Spinal cord (tissue), 10 donors: Measurements from ENCODE around the gene PDYN. TPM values are rescaled to one million over a fixed set of nuclear protein-coding genes. Genes with fewer than 3 reads are reported as not detected.

Source experiments
- DNase-seq, 6 donors: peaks; one replicate each; pipeline versions ENCODE4 v3.0.0 to v3.0.0-alpha.2; 2013 to 2015; ENCODE audit warnings: low spot score in 6 of 6, low read depth in 4 of 6
- H3K27ac ChIP-seq: one replicate; pipeline ENCODE4 v1.5.1; 2013; ENCODE audit warnings: low read depth, low read length, control low read depth
- H3K27me3 ChIP-seq: one replicate; pipeline ENCODE4 v1.6.1; 2013; ENCODE audit warnings: low read length; ENCODE audit not compliant: control insufficient read depth, insufficient read depth
- H3K36me3 ChIP-seq: one replicate; pipeline ENCODE4 v1.6.1; 2013; ENCODE audit warnings: low read length; ENCODE audit not compliant: control insufficient read depth, insufficient read depth
- H3K4me1 ChIP-seq: one replicate; pipeline ENCODE4 v1.6.1; 2013; ENCODE audit warnings: low read length; ENCODE audit not compliant: control insufficient read depth, insufficient read depth
- H3K4me3 ChIP-seq: one replicate; pipeline ENCODE4 v1.5.1; 2013; ENCODE audit warnings: low read depth, low read length, control low read depth
- H3K9me3 ChIP-seq: one replicate; pipeline ENCODE4 v1.6.1; 2013; ENCODE audit warnings: low read length; ENCODE audit not compliant: control insufficient read depth, insufficient read depth
- WGBS: methylation state at CpG from one replicate; pipeline ENCODE4 v1.1.5; 2013; ENCODE audit warnings: missing lambda C conversion rate; ENCODE audit not compliant: insufficient coverage; 5-methylcytosine and 5-hydroxymethylcytosine counted together
- polyA plus RNA-seq, 2 donors: library from polyadenylated mRNA; unstranded; fragments of 120-200 nt; gene quantifications; one replicate each; pipeline ENCODE4 v1.2.1, GENCODE V29; 2013; ENCODE audit not compliant: insufficient read length in 2 of 2
- total RNA-seq, 2 donors: library from RNA; depleted of rRNA in 1 of 2; stranded (reverse); fragments of 120-200 nt in 1 of 2; fragments of >200 nt in 1 of 2; gene quantifications; one replicate each; pipeline versions ENCODE4 v1.2.3 to v1.2.4, GENCODE V29; 2013 to 2014
- donor health status: healthy.

The PDYN gene
- total and polyA plus RNA-seq, 4 donors: 1.2 to 11.0 (median 7.7) TPM

GRCh38 chr20:1997483-1998192 is 3.8 kb upstream of the PDYN start:
- Histone ChIP-seq H3K4me3 (no peak overlapping the region), H3K27me3 (peaks cover 21% of the 10 kb centered on the region), H3K9me3 (no peaks in the 10 kb centered on the region), H3K4me1 (peaks cover 8% of the 10 kb centered on the region), H3K27ac (no peak overlapping the region), H3K36me3 (no peaks in the 10 kb centered on the region)
- WGBS: 86% methylated on average over 13 of the region's 15 CpGs
- DNase-seq: no peak

- peaks cover 21% of the 10 kb centered on the region for H3K27me3 ChIP-seq
- no peak overlapping the region for H3K27ac ChIP-seq
- DNase-seq: no peak
- no peak overlapping the region for H3K4me3 ChIP-seq
- 88% methylated on average over 5 of the region's 10 CpGs for WGBS
- peaks cover 12% of the 10 kb centered on the region for H3K4me1 ChIP-seq
- no peaks in the 10 kb centered on the region for H3K9me3 ChIP-seq
- H3K36me3 ChIP-seq: no peaks in the 10 kb centered on the region
Measured at GRCh38 chr20:1995531-1996310, 1.9 kb upstream of the PDYN start.

- peak in 2 of 6 donors; percentile 48 to 86 for DNase-seq
- H3K27ac ChIP-seq: no peak overlapping the region
- 80% methylated on average over 14 of the region's 14 CpGs for WGBS
- no peaks in the 10 kb centered on the region for H3K36me3 ChIP-seq
- H3K27me3 ChIP-seq: peaks cover 21% of the 10 kb centered on the region
- no peaks in the 10 kb centered on the region for H3K9me3 ChIP-seq
- H3K4me3 ChIP-seq: no peak overlapping the region
- peaks cover 12% of the 10 kb centered on the region for H3K4me1 ChIP-seq
Measured at GRCh38 chr20:1994627-1995026, 769 bp upstream of the PDYN start.

GRCh38 chr20:1992359-1993110 is 1.3 kb downstream of the PDYN start:
- peaks cover 12% of the 10 kb centered on the region for H3K4me1 ChIP-seq
- 52% methylated on average over 4 of the region's 8 CpGs for WGBS
- no peaks in the 10 kb centered on the region for H3K9me3 ChIP-seq
- H3K4me3 ChIP-seq: no peak overlapping the region
- DNase-seq: peak in 1 of 6 donors; percentile 68
- H3K27me3 ChIP-seq: peaks cover 19% of the 10 kb centered on the region
- no peak overlapping the region for H3K27ac ChIP-seq
- no peaks in the 10 kb centered on the region for H3K36me3 ChIP-seq

- Histone ChIP-seq H3K4me3 (no peak overlapping the region), H3K9me3 (no peaks in the 10 kb centered on the region), H3K27ac (no peak overlapping the region), H3K36me3 (no peaks in the 10 kb centered on the region), H3K4me1 (peaks cover 4% of the 10 kb centered on the region), H3K27me3 (peaks cover 3% of the 10 kb centered on the region)
- 86% methylated on average over 2 of the region's 3 CpGs for WGBS
- no peak for DNase-seq
Measured at GRCh38 chr20:1987826-1988225, 6.0 kb downstream of the PDYN start.

GRCh38 chr20:1983301-1983700 is 10.6 kb downstream of the PDYN start:
- 52% methylated on average over 3 of the region's 4 CpGs for WGBS
- Histone ChIP-seq H3K4me3 (no peak overlapping the region), H3K27me3 (peaks cover 4% of the 10 kb centered on the region), H3K9me3 (no peaks in the 10 kb centered on the region), H3K4me1 (no peaks in the 10 kb centered on the region), H3K27ac (no peak overlapping the region), H3K36me3 (no peaks in the 10 kb centered on the region)
- DNase-seq: no peak

- no peaks in the 10 kb centered on the region for H3K9me3 ChIP-seq
- 91% methylated on average over 1 of the region's 5 CpGs for WGBS
- H3K36me3 ChIP-seq: no peaks in the 10 kb centered on the region
- no peak overlapping the region for H3K27ac ChIP-seq
- no peak for DNase-seq
- H3K4me1 ChIP-seq: no peaks in the 10 kb centered on the region
- H3K27me3 ChIP-seq: peaks cover 4% of the 10 kb centered on the region
- no peak overlapping the region for H3K4me3 ChIP-seq
Measured at GRCh38 chr20:1982686-1983085, 11.2 kb downstream of the PDYN start.

- Histone ChIP-seq H3K4me3 (no peak overlapping the region), H3K27me3 (peaks cover 4% of the 10 kb centered on the region), H3K9me3 (no peaks in the 10 kb centered on the region), H3K27ac (no peak overlapping the region), H3K4me1 (no peaks in the 10 kb centered on the region), H3K36me3 (no peaks in the 10 kb centered on the region)
- 0% methylated on average over 1 of the region's 3 CpGs for WGBS
- peak in 2 of 6 donors; percentile 38 to 73 for DNase-seq
Measured at GRCh38 chr20:1979106-1979778, 14.6 kb downstream of the PDYN start.

- Histone ChIP-seq H3K36me3 (no peaks in the 10 kb centered on the region), H3K27me3 (peaks cover 3% of the 10 kb centered on the region), H3K9me3 (no peaks in the 10 kb centered on the region), H3K4me3 (no peak overlapping the region), H3K27ac (no peak overlapping the region), H3K4me1 (no peaks in the 10 kb centered on the region)
- DNase-seq: peak in 1 of 6 donors; percentile 70
- 46% methylated on average over 9 of the region's 11 CpGs for WGBS
Measured at GRCh38 chr20:1975291-1975690, 18.6 kb downstream of the PDYN start.
